Activated naive CD4-positive, alpha-beta T cell (primary cell): Measurements from ENCODE around the gene MYOM3.

Experiments used
- DNase-seq, 4 experiments: peaks; one replicate each; lab custom pipeline; 2025; lab: John Stamatoyannopoulos, UW

The MYOM3 gene

GRCh38 chr1:24138476-24139221 lies 26.7 kb upstream of the MYOM3 start:
- no peak for DNase-seq

- no peak for DNase-seq
Observed at GRCh38 chr1:24136956-24137539, 25.1 kb upstream of the MYOM3 start.

- no peak for DNase-seq
Observed at GRCh38 chr1:24134376-24134775, 22.4 kb upstream of the MYOM3 start.

GRCh38 chr1:24133819-24134218 lies 21.9 kb upstream of the MYOM3 start:
- DNase-seq = no peak

- no peak for DNase-seq
Observed at GRCh38 chr1:24130385-24130784, 18.4 kb upstream of the MYOM3 start.

GRCh38 chr1:24127801-24128363 lies 15.9 kb upstream of the MYOM3 start:
- DNase-seq = no peak

- no peak for DNase-seq
Observed at GRCh38 chr1:24127134-24127800, 15.3 kb upstream of the MYOM3 start.

GRCh38 chr1:24126672-24127023 lies 14.7 kb upstream of the MYOM3 start:
- no peak for DNase-seq

GRCh38 chr1:24126018-24126671 lies 14.2 kb upstream of the MYOM3 start:
- DNase-seq = no peak

- DNase-seq = no peak
Observed at GRCh38 chr1:24125456-24125855, 13.5 kb upstream of the MYOM3 start.

- no peak for DNase-seq
Observed at GRCh38 chr1:24124980-24125379, 13.0 kb upstream of the MYOM3 start.

GRCh38 chr1:24123611-24124010 lies 11.7 kb upstream of the MYOM3 start:
- no peak for DNase-seq

- no peak for DNase-seq
Observed at GRCh38 chr1:24122776-24123175, 10.8 kb upstream of the MYOM3 start.

- DNase-seq = no peak
Observed at GRCh38 chr1:24121406-24121805, 9.5 kb upstream of the MYOM3 start.

GRCh38 chr1:24120965-24121364 lies 9.0 kb upstream of the MYOM3 start:
- no peak for DNase-seq

- DNase-seq = no peak
Observed at GRCh38 chr1:24119859-24120756, 8.2 kb upstream of the MYOM3 start.

- no peak for DNase-seq
Observed at GRCh38 chr1:24119489-24119858, 7.5 kb upstream of the MYOM3 start.

- no peak for DNase-seq
Observed at GRCh38 chr1:24118410-24119242, 6.7 kb upstream of the MYOM3 start.

- no peak for DNase-seq
Observed at GRCh38 chr1:24117722-24118409, 5.9 kb upstream of the MYOM3 start.

- DNase-seq = no peak
Observed at GRCh38 chr1:24117132-24117531, 5.2 kb upstream of the MYOM3 start.
